ENCODE measurements around the gene FXYD2. TPM values are rescaled to one million over a fixed set of nuclear protein-coding genes. Genes with fewer than 3 reads are reported as not detected.

The FXYD2 gene
- total and polyA plus RNA-seq, 2 of the 13 experiments (the other 11 are each of a cell fraction or from before 2014, with no cell fraction given), result 45.9 to 106 TPM

DNA sequence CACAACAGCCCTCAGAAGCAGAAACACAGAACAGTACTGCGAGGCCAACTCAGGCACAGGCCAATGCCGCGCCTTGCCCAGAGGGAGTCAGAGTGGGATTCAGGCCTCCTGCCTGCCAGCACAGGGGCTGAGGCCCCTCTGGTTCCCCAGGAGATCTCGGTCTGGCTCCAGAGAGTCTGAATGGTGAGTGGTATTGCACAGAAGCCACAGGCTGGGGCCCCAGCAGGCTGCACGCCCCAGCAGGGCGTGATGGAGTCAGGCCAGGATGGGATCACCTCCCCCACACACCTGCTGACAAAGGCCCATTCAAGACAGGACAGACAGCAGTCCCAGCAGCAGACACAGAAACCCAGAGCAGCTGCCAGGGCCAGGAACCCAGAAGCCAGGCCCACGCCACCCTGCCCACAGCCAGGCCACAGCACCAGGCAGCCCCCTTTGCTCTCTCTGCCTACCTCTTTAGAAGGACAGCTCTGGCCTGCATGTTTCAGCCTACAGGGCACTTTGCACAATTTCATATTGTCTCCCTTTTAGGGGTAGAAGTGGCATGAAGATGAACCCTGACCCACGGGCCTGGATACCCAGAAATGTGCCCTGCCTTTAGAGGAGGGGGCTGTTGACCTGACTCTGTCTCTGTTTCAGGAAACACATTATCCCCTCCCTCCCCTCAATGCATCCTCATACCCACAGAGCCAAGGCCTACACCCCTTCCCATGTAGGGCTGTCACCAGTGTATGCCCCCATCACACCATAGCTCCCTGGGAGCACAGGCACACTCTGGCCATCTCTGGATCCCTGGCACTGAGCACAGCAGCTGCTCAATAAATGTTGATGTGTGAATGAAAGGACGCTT, 45.8 kb upstream of the FXYD2 start:
- ChIA-PET CTCF (ENCODE audit: low intra/inter-chr PET ratio, low total read pairs) (no interaction called here), POLR2A (no interaction called here)
- H3K27ac ChIP-seq (ENCODE audit: extremely low read length, insufficient read depth, low read length), result no peak overlapping the region
- H3K27me3 ChIP-seq (ENCODE audit: control insufficient read depth in 1 of 2, insufficient read depth in 2 of 2, low read length in 2 of 2), result peaks cover 7 to 86% of the 10 kb centered on the region in 2 experiments; a peak in 4 of 5 replicates
- intact Hi-C loops (cut with micrococcal nuclease; ENCODE audit: unreplicated experiment) (no loop called here), in situ Hi-C loops (cut with HindIII; ENCODE audit: extremely low pct_ligation_motif_present, low pct_unique_long_range_greater_than_20kb) (no loop called here)
- H3K4me2 ChIP-seq (ENCODE audit: low read depth, low read length), result no peak overlapping the region
- no peaks in the 10 kb centered on the region for H4K20me1 ChIP-seq (ENCODE audit: insufficient read depth, low read length)
- H3K4me1 ChIP-seq (ENCODE audit: insufficient read depth, low read length), result no peaks in the 10 kb centered on the region
- no peak overlapping the region for H3K4me3 ChIP-seq (replicated peaks in 1 of 3; ENCODE audit: insufficient read depth in 1 of 3, low read depth in 2 of 3, low read length in 3 of 3)
- ATAC-seq, result peak; percentile 34; the same call in 2 of the 3 replicates
- no peak for DNase-seq (ENCODE audit: low spot score)
- 20% methylated on average over 3 of the region's 9 CpGs for WGBS (ENCODE audit: low lambda C conversion rate)
- BruUV-seq (replicated peaks), result no TSS peak
- H2AFZ ChIP-seq (ENCODE audit: low read length), result no peak overlapping the region
- H3K36me3 ChIP-seq (replicated peaks in 1 of 2; ENCODE audit: control insufficient read depth in 1 of 2, insufficient read depth in 2 of 2, low read length in 2 of 2), result no peaks in the 10 kb centered on the region
- TF ChIP-seq ZNF556 (CRISPR knock-in tag; IDR thresholded peaks at IDR 0.05; ENCODE audit: borderline replicate concordance) (no peak), ZNF260 (CRISPR knock-in tag; IDR thresholded peaks at IDR 0.05; ENCODE audit: borderline replicate concordance, low read depth) (no peak), ZFY (CRISPR knock-in tag; IDR thresholded peaks at IDR 0.05) (no peak), RBAK (CRISPR knock-in tag; IDR thresholded peaks at IDR 0.05) (no peak), HNRNPUL1 (IDR thresholded peaks at IDR 0.05; ENCODE audit: low read depth, low read length) (no peak), MED8 (CRISPR knock-in tag; IDR thresholded peaks at IDR 0.05; ENCODE audit: insufficient replicate concordance) (no peak)
- TF ChIP-seq, protein P1, sequence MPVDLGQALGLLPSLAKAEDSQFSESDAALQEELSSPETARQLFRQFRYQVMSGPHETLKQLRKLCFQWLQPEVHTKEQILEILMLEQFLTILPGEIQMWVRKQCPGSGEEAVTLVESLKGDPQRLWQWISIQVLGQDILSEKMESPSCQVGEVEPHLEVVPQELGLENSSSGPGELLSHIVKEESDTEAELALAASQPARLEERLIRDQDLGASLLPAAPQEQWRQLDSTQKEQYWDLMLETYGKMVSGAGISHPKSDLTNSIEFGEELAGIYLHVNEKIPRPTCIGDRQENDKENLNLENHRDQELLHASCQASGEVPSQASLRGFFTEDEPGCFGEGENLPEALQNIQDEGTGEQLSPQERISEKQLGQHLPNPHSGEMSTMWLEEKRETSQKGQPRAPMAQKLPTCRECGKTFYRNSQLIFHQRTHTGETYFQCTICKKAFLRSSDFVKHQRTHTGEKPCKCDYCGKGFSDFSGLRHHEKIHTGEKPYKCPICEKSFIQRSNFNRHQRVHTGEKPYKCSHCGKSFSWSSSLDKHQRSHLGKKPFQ (CRISPR knock-in tag; IDR thresholded peaks at IDR 0.05; ENCODE audit: insufficient replicate concordance), result no peak
- TF ChIP-seq, protein P2, sequence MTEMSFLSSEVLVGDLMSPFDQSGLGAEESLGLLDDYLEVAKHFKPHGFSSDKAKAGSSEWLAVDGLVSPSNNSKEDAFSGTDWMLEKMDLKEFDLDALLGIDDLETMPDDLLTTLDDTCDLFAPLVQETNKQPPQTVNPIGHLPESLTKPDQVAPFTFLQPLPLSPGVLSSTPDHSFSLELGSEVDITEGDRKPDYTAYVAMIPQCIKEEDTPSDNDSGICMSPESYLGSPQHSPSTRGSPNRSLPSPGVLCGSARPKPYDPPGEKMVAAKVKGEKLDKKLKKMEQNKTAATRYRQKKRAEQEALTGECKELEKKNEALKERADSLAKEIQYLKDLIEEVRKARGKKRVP (CRISPR knock-in tag; IDR thresholded peaks at IDR 0.05), result no peak
- H3K9ac ChIP-seq (ENCODE audit: insufficient read depth, low read depth, low read length), result no peak overlapping the region
- FAIRE-seq, result no peak
- H3K79me2 ChIP-seq (ENCODE audit: insufficient read depth, low read length), result no peaks in the 10 kb centered on the region
- H3K9me3 ChIP-seq (ENCODE audit: low read length), result no peaks in the 10 kb centered on the region

Data from HepG2 (cell line).